GM23248 (cell line): ENCODE data around the gene GET3. TPM values are rescaled to one million over a fixed set of nuclear protein-coding genes. Genes with fewer than 3 reads are reported as not detected.

Experiments used
- DNase-seq: peaks from one replicate; pipeline ENCODE4 v3.0.0-alpha.2; 2015
- H2AFZ ChIP-seq: fragments of 200-600 bp; sonication (generic); 2 replicates; pipeline ENCODE4 v1.6.1; 2016; ENCODE audit warnings: antibody characterized with exemption
- H3F3A ChIP-seq: fragments of 200-600 bp; sonication (generic); 2 replicates; pipeline ENCODE4 v1.6.1; 2016; ENCODE audit warnings: mild to moderate bottlenecking, antibody characterized with exemption, mixed run types; ENCODE audit not compliant: insufficient read depth
- H3K27ac ChIP-seq: fragments of 200-600 bp; sonication (generic); 2 replicates; pipeline ENCODE4 v1.5.1; 2016; ENCODE audit warnings: mild to moderate bottlenecking
- H3K27me3 ChIP-seq: fragments of 200-600 bp; sonication (generic); replicated peaks from 2 replicates; pipeline ENCODE4 v1.6.1; 2016; ENCODE audit warnings: mild to moderate bottlenecking; ENCODE audit not compliant: insufficient read depth
- H3K36me3 ChIP-seq: fragments of 200-600 bp; sonication (generic); 2 replicates; pipeline ENCODE4 v1.6.1; 2016; ENCODE audit warnings: low read depth, mild to moderate bottlenecking
- H3K4me1 ChIP-seq: fragments of 200-600 bp; sonication (generic); 2 replicates; pipeline ENCODE4 v1.6.1; 2016; ENCODE audit warnings: mild to moderate bottlenecking; ENCODE audit not compliant: insufficient read depth
- H3K4me2 ChIP-seq: fragments of 200-600 bp; sonication (generic); one replicate; pipeline ENCODE4 v1.6.1; 2016; ENCODE audit warnings: mild to moderate bottlenecking; ENCODE audit not compliant: unreplicated experiment
- H3K4me3 ChIP-seq: fragments of 200-600 bp; sonication (generic); 2 replicates; pipeline ENCODE4 v1.5.1; 2016; ENCODE audit warnings: mild to moderate bottlenecking
- H3K79me2 ChIP-seq: fragments of 200-600 bp; sonication (generic); 2 replicates; pipeline ENCODE4 v1.6.1; 2016; ENCODE audit warnings: mild to moderate bottlenecking; ENCODE audit not compliant: insufficient read depth
- H3K9ac ChIP-seq: fragments of 200-600 bp; sonication (generic); 2 replicates; pipeline ENCODE4 v1.6.1; 2016; ENCODE audit warnings: mild to moderate bottlenecking
- H3K9me2 ChIP-seq: fragments of 200-600 bp; sonication (generic); 2 replicates; pipeline ENCODE4 v1.6.1; 2016; ENCODE audit warnings: mixed run types, mild to moderate bottlenecking, moderate library complexity; ENCODE audit not compliant: insufficient read depth
- H3K9me3 ChIP-seq: fragments of 200-600 bp; sonication (generic); one replicate; pipeline ENCODE4 v1.6.1; 2017; ENCODE audit warnings: low read depth
- H4K20me1 ChIP-seq: fragments of 200-600 bp; sonication (generic); 2 replicates; pipeline ENCODE4 v1.6.0; 2016; ENCODE audit not compliant: insufficient read depth
- EZH2 ChIP-seq: fragments of 200-600 bp; sonication (generic); IDR thresholded peaks from 2 replicates; pipeline ENCODE4 v1.6.1; 2018; ENCODE audit warnings: antibody characterized with exemption, mild to moderate bottlenecking; ENCODE audit not compliant: insufficient read depth, poor library complexity, severe bottlenecking
- EZH2phosphoT487 ChIP-seq: fragments of 200-600 bp; sonication (generic); IDR thresholded peaks from 2 replicates; pipeline ENCODE4 v1.6.1; 2018; ENCODE audit warnings: antibody characterized with exemption, moderate library complexity, mild to moderate bottlenecking, low read depth; ENCODE audit not compliant: insufficient read depth
- WGBS, 2 experiments: methylation state at CpG; one replicate each; pipeline ENCODE4 v1.1.6; 2015 to 2017; ENCODE audit warnings: low lambda C conversion rate in 2 of 2, low coverage in 1 of 2; ENCODE audit errors: missing lambda C conversion rate in 2 of 2; 5-methylcytosine and 5-hydroxymethylcytosine counted together
- in situ Hi-C: fragments of 300-500 bp; cut with MboI; formaldehyde crosslinking; loops from 2 replicates; pipeline ENCODE4 v1.15.0; 2020
- polyA plus RNA-seq: library from polyadenylated mRNA; unstranded; fragments of >200 nt; fragmentation: Nextera tagmentation; extraction: Ambion mirVana; gene quantifications from 2 replicates; pipeline ENCODE4 v1.2.1, GENCODE V29; 2016
- total RNA-seq: library from RNA; depleted of rRNA; stranded (reverse); fragments of >200 nt; shearing (Covaris generic); gene quantifications from 2 replicates; pipeline ENCODE4 v1.2.3, GENCODE V29; 2014

GET3 gene
- total and polyA plus RNA-seq, 2 experiments from 2014 or later, result 106 to 110 TPM

DNA sequence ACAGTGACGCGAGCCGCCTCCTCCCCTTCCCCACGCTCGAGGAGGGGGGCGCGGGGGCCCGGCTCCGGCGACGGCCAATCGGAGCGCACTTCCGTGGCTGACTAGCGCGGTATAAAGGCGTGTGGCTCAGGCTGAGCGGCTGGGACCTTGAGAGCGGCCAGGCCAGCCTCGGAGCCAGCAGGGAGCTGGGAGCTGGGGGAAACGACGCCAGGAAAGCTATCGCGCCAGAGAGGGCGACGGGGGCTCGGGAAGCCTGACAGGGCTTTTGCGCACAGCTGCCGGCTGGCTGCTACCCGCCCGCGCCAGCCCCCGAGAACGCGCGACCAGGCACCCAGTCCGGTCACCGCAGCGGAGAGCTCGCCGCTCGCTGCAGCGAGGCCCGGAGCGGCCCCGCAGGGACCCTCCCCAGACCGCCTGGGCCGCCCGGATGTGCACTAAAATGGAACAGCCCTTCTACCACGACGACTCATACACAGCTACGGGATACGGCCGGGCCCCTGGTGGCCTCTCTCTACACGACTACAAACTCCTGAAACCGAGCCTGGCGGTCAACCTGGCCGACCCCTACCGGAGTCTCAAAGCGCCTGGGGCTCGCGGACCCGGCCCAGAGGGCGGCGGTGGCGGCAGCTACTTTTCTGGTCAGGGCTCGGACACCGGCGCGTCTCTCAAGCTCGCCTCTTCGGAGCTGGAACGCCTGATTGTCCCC lies 54.2 kb downstream of the GET3 start, which contains the start of gene JUNB:
Gene JUNB, plus strand, starts transcription at position 142 of the 706 bp plus-strand sequence. Its CDS starts 286 bp downstream, at position 428.
- no peaks in the 10 kb centered on the region for H3K36me3 ChIP-seq
- H3K4me1 ChIP-seq, result peaks cover 36% of the 10 kb centered on the region

DNA sequence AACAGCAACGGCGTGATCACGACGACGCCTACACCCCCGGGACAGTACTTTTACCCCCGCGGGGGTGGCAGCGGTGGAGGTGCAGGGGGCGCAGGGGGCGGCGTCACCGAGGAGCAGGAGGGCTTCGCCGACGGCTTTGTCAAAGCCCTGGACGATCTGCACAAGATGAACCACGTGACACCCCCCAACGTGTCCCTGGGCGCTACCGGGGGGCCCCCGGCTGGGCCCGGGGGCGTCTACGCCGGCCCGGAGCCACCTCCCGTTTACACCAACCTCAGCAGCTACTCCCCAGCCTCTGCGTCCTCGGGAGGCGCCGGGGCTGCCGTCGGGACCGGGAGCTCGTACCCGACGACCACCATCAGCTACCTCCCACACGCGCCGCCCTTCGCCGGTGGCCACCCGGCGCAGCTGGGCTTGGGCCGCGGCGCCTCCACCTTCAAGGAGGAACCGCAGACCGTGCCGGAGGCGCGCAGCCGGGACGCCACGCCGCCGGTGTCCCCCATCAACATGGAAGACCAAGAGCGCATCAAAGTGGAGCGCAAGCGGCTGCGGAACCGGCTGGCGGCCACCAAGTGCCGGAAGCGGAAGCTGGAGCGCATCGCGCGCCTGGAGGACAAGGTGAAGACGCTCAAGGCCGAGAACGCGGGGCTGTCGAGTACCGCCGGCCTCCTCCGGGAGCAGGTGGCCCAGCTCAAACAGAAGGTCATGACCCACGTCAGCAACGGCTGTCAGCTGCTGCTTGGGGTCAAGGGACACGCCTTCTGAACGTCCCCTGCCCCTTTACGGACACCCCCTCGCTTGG lies 55.0 kb downstream of the GET3 start:
- peak; percentile 77 for DNase-seq
- H3K9me3 ChIP-seq, result no peaks in the 10 kb centered on the region
- 1% methylated on average over 68 to 82 of the region's 84 CpGs for WGBS, 2 experiments
- peaks cover 19% of the 10 kb centered on the region for H3K79me2 ChIP-seq
- H4K20me1 ChIP-seq, result no peaks in the 10 kb centered on the region
- TF ChIP-seq EZH2phosphoT487 (no peak), EZH2 (no peak)
- H3K36me3 ChIP-seq, result no peaks in the 10 kb centered on the region
- H3K9ac ChIP-seq, result peak overlapping the region; percentile 98
- peak overlapping the region; percentile 93 for H3K4me3 ChIP-seq
- peak overlapping the region; percentile 99 for H3K27ac ChIP-seq
- in situ Hi-C loops, result no loop called here
- no peaks in the 10 kb centered on the region for H3K27me3 ChIP-seq
- H2AFZ ChIP-seq, result no peak overlapping the region
- H3K9me2 ChIP-seq, result no peaks in the 10 kb centered on the region
- H3K4me1 ChIP-seq, result peaks cover 36% of the 10 kb centered on the region
- peak overlapping the region; percentile 90 for H3K4me2 ChIP-seq
- peaks cover 55% of the 10 kb centered on the region for H3F3A ChIP-seq

More for the DNA sequence above, 54.2 kb downstream of the GET3 start, which contains the start of gene JUNB:
- Histone ChIP-seq H2AFZ (no peak within 1 kb of the TSS), H3K9me3 (no peaks in the 10 kb centered on the region), H3K9me2 (no peaks in the 10 kb centered on the region), H3F3A (peaks cover 49% of the 10 kb centered on the region), H3K4me3 (peak within 1 kb of the TSS; percentile 93), H3K27me3 (no peaks in the 10 kb centered on the region), H3K9ac (peak within 1 kb of the TSS; percentile 98), H3K4me2 (peak within 1 kb of the TSS; percentile 90), H3K79me2 (peaks cover 19% of the 10 kb centered on the region), H4K20me1 (no peaks in the 10 kb centered on the region), H3K27ac (peak within 1 kb of the TSS; percentile 99)
- in situ Hi-C loops, result no loop called here
- 0 to 2% methylated on average over 50 to 68 of the region's 73 CpGs for WGBS, 2 experiments
- TF ChIP-seq EZH2phosphoT487, result no peak
- no peak for TF ChIP-seq EZH2
- DNase-seq, result peak; percentile 97

DNA sequence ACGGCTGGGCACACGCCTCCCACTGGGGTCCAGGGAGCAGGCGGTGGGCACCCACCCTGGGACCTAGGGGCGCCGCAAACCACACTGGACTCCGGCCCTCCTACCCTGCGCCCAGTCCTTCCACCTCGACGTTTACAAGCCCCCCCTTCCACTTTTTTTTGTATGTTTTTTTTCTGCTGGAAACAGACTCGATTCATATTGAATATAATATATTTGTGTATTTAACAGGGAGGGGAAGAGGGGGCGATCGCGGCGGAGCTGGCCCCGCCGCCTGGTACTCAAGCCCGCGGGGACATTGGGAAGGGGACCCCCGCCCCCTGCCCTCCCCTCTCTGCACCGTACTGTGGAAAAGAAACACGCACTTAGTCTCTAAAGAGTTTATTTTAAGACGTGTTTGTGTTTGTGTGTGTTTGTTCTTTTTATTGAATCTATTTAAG lies 55.6 kb downstream of the GET3 start:
- Histone ChIP-seq H3K36me3 (no peaks in the 10 kb centered on the region), H3K4me2 (peak overlapping the region; percentile 90), H3K4me3 (peak overlapping the region; percentile 93), H3K79me2 (peaks cover 19% of the 10 kb centered on the region), H3K4me1 (peaks cover 34% of the 10 kb centered on the region), H2AFZ (no peak overlapping the region), H3K27ac (peak overlapping the region; percentile 99), H3K9me3 (no peaks in the 10 kb centered on the region), H4K20me1 (no peaks in the 10 kb centered on the region), H3K9me2 (no peaks in the 10 kb centered on the region), H3F3A (peaks cover 54% of the 10 kb centered on the region), H3K9ac (peak overlapping the region; percentile 98), H3K27me3 (no peaks in the 10 kb centered on the region)
- in situ Hi-C loops, result no loop called here
- peak; percentile 36 for DNase-seq
- 0 to 2% methylated on average over 19 to 22 of the region's 22 CpGs for WGBS, 2 experiments
- TF ChIP-seq EZH2 (no peak), EZH2phosphoT487 (no peak)
